ENCODE results near the gene NAXD. TPM values are rescaled to one million over a fixed set of nuclear protein-coding genes. Genes with fewer than 3 reads are reported as not detected.

The NAXD gene
- total RNA-seq, 1 donor, result 16.8 TPM

DNA sequence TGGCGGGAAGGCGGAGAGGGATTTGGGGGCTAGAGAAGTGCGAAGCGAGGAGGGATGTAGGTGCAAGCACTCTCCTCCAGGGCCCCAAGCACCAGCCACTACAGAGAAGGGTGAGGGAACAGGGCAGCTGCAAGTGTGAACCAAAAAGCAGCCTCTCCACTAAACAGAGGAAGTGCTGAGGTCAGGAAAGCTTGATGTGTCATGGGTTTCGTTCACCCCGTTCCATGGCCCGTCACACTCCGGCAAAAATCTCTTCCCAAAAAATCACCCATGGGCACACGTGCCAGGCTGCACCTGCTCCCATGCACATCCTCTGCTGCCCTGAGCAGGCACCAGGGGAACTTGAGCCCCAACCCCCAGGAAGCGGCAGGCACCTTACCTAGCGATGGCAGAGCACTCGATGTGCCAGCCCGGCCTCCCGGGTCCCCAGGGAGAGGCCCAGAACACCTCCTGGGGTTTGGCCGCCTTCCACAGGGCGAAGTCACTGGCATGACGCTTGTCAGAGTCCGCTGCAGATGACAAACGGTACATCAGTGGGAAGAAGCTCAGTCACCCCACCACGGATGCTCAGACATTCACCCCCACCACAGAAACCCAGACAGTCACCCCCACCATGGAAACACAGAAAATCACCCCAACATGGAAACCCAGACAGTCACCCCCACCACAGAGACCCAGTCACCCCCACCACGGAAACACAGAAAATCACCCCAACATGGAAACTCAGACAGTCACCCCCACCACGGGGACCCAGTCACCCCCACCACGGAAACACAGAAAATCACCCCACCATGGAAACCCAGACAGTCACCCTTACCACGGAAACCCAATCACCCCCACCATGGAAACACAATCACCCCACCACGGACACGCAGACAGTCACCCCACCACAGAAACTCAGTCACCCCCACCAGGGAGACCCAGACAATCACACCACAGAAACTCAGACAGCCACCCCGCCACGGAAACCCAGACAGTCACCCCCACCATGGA lies 61.5 kb downstream of the NAXD start:
- DNase-seq (ENCODE audit: low read depth), result no peak
- no peak for TF ChIP-seq CTCF (IDR thresholded peaks at IDR 0.05; ENCODE audit: insufficient read depth, low read depth, low read length)

DNA sequence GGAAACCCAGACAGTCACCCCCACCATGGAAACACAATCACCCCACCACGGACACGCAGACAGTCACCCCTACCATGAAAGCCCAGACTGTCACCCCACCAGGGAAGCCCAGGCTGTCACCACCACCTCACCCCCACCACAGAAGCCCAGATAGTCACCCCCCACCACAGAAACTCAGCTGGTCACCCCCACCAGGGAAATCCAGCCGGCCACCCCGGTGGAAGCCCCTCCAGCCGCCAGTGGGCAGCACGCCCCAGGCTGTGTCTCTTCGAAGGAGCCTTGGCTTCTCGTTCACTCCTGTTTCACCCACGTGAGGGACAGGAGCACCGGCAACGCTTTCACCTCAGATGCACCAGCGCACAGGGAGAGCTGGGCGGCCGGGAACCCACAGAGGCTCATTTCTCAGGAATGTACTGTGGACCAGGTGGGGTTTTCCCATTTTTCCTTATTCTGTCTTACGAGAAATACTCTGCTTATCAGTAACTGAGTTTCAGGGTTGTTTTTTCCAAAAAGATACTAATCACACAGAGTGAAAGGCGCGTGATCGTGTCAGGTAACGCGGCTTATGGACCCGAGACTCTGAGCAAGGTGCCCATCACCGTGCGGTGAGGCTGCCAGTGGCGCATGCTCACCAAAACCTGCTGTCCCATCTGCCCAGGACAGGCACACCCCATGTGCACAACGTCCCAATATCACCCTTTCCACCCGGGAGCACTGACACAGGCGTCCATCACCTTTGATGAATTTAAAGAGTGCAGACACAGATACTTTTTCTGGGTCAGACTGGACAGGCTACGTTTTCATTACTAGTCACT lies 62.6 kb downstream of the NAXD start:
- no peak for TF ChIP-seq CTCF (IDR thresholded peaks at IDR 0.05; ENCODE audit: insufficient read depth, low read depth, low read length)
- no peak for DNase-seq (ENCODE audit: low read depth)
- H3K4me3 ChIP-seq (ENCODE audit: low read depth, low read length), result no peak overlapping the region

More for the DNA sequence above, 61.5 kb downstream of the NAXD start:
- no peak overlapping the region for H3K4me3 ChIP-seq (ENCODE audit: low read depth, low read length)

GRCh38 chr13:110680852-110681251 lies 65.5 kb downstream of the NAXD start:
- peak; percentile 48 for TF ChIP-seq CTCF (IDR thresholded peaks at IDR 0.05; ENCODE audit: insufficient read depth, low read depth, low read length)
- DNase-seq (ENCODE audit: low read depth), result peak; percentile 25
- H3K4me3 ChIP-seq (ENCODE audit: low read depth, low read length), result no peak overlapping the region

DNA sequence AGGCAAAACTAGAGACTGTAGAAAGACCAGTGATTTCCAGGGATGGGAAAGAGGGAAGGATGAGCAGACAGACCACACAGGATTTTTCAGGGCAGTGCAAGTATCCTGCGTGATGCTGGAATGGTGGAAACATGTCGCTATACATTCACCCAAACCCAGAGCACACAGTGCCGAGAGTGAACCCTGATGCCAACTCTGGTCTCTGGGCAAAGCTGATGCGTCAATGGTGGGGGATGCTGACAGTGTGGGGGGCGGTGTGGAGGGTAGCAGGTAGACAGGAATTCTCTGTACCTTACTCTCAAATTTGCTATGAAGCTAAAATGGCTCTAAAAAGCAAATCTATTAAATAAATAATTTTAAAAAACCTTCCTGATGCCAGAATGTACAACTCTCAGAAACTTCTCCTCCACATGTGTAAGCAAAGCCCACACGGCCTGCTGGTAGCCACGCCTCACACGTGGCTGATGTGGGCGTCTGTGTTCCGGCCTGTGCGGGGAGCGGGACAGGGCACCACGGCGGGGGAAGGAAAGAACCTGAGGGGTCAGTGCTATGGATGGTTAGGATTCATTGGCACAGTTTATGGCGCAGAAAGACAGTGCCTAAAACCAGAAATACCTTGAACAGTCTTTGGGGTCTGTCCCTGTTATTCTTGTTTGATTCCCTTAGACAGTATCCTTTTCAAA lies 66.7 kb downstream of the NAXD start:
- no peak overlapping the region for H3K4me3 ChIP-seq (ENCODE audit: low read depth, low read length)
- TF ChIP-seq CTCF (IDR thresholded peaks at IDR 0.05; ENCODE audit: insufficient read depth, low read depth, low read length), result no peak
- DNase-seq (ENCODE audit: low read depth), result no peak

GRCh38 chr13:110682746-110683145 lies 67.4 kb downstream of the NAXD start:
- no peak overlapping the region for H3K4me3 ChIP-seq (ENCODE audit: low read depth, low read length)
- no peak for DNase-seq (ENCODE audit: low read depth)
- no peak for TF ChIP-seq CTCF (IDR thresholded peaks at IDR 0.05; ENCODE audit: insufficient read depth, low read depth, low read length)

DNA sequence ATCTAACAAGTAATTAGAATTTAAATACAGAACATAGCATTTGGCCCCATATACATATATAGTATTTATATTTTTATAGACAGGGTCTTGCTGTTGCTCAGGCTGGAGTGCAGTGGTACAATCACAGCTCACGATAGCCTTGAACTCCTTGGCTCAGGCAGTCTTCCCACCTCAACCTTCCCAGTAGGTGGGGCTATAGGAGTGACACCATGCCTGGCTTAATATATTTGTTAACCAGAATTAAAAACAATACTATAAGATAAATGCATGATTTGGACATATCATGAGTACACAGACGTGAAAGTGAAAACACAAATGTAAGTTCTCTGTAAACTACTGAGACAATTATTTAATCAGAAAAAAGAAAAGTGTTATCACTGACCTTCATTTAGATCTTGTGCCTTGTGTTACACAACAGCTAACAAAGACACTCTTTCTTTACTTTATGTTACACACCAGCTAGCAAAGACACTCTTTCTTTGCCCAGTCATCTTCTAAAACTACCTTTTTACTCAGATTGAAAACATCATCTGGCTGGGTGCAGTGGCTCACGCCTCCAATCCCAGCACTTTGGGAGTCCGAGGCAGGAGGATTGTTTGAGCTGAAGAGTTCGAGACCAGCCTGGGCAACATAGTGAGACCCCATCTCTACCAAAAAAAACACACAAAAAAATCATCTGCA lies 68.0 kb downstream of the NAXD start:
- TF ChIP-seq CTCF (IDR thresholded peaks at IDR 0.05; ENCODE audit: insufficient read depth, low read depth, low read length), result peak; percentile 63
- no peak overlapping the region for H3K4me3 ChIP-seq (ENCODE audit: low read depth, low read length)
- DNase-seq (ENCODE audit: low read depth), result peak; percentile 42
